ENCODE measurements around the gene ZNF292.
"Not testable (repeated sequence)": the region's sequence is repeated elsewhere in the genome, so short reads cannot be mapped to it uniquely, and the experiment has no call there.

The ZNF292 gene

DNA sequence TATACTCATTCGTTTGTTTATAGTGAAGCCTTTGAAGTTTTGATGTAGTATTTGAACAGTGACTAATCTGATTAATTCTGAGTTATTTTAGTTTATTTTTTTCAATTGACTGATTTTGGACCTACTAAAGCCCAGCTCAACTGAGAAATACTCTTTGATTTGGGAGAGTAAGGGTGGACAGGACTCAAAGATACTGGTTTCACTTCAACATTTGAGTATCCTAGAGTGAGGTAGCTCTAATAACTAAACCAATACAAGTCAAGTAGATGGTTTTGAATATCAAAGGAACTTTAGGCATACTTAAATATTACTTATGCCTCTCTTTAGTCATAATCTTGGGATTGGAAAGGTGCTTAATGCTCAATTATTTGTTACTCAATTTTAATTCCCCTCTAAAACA, 65.6 kb downstream of the ZNF292 start:
- in situ Hi-C loops (cut with MboI; ENCODE audit: low sequenced_read_pairs, unreplicated experiment) = no loop called here
- no peak for DNase-seq (ENCODE audit: low spot score)
- TF ChIP-seq, protein P1, sequence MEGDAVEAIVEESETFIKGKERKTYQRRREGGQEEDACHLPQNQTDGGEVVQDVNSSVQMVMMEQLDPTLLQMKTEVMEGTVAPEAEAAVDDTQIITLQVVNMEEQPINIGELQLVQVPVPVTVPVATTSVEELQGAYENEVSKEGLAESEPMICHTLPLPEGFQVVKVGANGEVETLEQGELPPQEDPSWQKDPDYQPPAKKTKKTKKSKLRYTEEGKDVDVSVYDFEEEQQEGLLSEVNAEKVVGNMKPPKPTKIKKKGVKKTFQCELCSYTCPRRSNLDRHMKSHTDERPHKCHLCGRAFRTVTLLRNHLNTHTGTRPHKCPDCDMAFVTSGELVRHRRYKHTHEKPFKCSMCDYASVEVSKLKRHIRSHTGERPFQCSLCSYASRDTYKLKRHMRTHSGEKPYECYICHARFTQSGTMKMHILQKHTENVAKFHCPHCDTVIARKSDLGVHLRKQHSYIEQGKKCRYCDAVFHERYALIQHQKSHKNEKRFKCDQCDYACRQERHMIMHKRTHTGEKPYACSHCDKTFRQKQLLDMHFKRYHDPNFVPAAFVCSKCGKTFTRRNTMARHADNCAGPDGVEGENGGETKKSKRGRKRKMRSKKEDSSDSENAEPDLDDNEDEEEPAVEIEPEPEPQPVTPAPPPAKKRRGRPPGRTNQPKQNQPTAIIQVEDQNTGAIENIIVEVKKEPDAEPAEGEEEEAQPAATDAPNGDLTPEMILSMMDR (IDR thresholded peaks at IDR 0.05; ENCODE audit: borderline replicate concordance, control extremely low read depth, extremely low read depth, insufficient read depth, missing control alignments) = no peak

GRCh38 chr6:87222676-87223075, 67.3 kb downstream of the ZNF292 start:
- no peak for DNase-seq (ENCODE audit: low spot score)
- in situ Hi-C loops (cut with MboI; ENCODE audit: low sequenced_read_pairs, unreplicated experiment) = no loop called here
- TF ChIP-seq, protein P1 (IDR thresholded peaks at IDR 0.05; ENCODE audit: borderline replicate concordance, control extremely low read depth, extremely low read depth, insufficient read depth, missing control alignments) = no peak

- TF ChIP-seq, protein P1 (IDR thresholded peaks at IDR 0.05; ENCODE audit: borderline replicate concordance, control extremely low read depth, extremely low read depth, insufficient read depth, missing control alignments) = no peak
- DNase-seq (ENCODE audit: low spot score) = no peak
- in situ Hi-C loops (cut with MboI; ENCODE audit: low sequenced_read_pairs, unreplicated experiment) = no loop called here
Observed at GRCh38 chr6:87224971-87225370, 69.6 kb downstream of the ZNF292 start.

DNA sequence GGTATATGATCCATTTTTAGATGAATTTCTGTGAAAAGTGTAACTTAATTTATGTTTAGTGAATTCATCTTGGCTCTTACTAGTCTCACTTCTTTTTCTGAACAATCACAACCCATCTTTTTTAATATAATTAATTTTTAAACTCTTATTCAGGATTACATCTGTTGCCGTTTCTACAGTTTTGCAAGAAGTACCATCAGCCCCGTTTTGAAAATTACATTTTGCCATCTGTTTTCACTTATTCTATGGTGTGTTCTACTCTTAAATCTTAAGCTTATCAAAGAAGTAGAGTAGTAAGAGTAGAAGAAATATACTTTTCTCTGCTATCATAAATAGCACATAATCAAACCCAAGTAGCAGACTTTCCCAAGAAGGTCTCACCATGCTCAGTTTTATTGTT, 70.1 kb downstream of the ZNF292 start:
- in situ Hi-C loops (cut with MboI; ENCODE audit: low sequenced_read_pairs, unreplicated experiment) = no loop called here
- TF ChIP-seq, protein P1 (IDR thresholded peaks at IDR 0.05; ENCODE audit: borderline replicate concordance, control extremely low read depth, extremely low read depth, insufficient read depth, missing control alignments) = no peak

GRCh38 chr6:87225937-87226336, 70.6 kb downstream of the ZNF292 start:
- in situ Hi-C loops (cut with MboI; ENCODE audit: low sequenced_read_pairs, unreplicated experiment) = no loop called here
- no peak for DNase-seq (ENCODE audit: low spot score)
- TF ChIP-seq, protein P1 (IDR thresholded peaks at IDR 0.05; ENCODE audit: borderline replicate concordance, control extremely low read depth, extremely low read depth, insufficient read depth, missing control alignments) = no peak

More for the DNA sequence above, 70.1 kb downstream of the ZNF292 start:
- DNase-seq (ENCODE audit: low spot score) = no peak

DNA sequence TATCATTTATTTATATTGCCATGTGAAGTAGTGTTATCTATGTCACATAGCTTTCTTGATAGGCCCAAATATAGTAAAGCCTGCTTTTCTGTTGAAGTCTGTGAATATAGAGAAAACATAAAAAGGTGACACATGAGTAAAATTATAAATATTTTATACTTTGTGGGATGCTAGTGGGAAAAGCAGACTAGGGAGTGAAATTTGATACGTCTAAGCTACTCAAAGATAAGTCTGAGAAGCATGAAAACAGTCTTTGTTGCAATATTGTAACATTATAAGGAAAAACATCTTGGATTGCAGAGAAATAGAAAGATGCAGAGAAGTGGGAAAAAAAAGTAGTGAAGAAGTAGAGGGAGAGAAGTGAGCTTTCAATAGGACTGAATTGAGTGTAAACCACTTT, 75.4 kb downstream of the ZNF292 start:
- no peak for DNase-seq (ENCODE audit: low spot score)
- in situ Hi-C loops (cut with MboI; ENCODE audit: low sequenced_read_pairs, unreplicated experiment) = no loop called here
- TF ChIP-seq, protein P1 (IDR thresholded peaks at IDR 0.05; ENCODE audit: borderline replicate concordance, control extremely low read depth, extremely low read depth, insufficient read depth, missing control alignments) = no peak

- DNase-seq (ENCODE audit: low spot score) = peak; percentile 40
- TF ChIP-seq, protein P1 (IDR thresholded peaks at IDR 0.05; ENCODE audit: borderline replicate concordance, control extremely low read depth, extremely low read depth, insufficient read depth, missing control alignments) = peak; percentile 4
- in situ Hi-C loops (cut with MboI; ENCODE audit: low sequenced_read_pairs, unreplicated experiment) = no loop called here
Observed at GRCh38 chr6:87237804-87238203, 82.4 kb downstream of the ZNF292 start.

DNA sequence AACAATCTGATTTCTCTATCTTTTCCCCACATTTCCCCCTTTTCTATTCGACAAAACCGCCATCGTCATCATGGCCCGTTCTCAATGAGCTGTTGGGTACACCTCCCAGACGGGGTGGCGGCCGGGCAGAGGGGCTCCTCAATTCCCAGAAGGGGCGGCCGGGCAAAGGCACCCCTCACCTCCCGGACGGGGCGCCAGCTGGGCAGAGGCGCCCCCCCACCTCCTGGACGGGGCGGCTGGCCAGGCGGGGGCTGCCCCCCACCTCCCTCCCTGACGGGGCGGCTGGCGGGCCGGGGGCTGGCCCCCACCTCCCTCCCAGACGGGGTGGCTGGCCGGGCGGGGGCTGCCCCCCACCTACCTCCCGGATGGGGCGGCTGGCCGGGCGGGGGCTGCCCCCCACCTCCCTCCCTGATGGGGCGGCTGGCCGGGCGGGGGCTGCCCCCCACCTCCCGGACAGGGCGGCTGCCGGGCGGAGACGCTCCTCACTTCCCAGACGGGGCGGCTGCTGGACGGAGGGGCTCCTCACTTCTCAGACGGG, 83.8 kb downstream of the ZNF292 start:
- in situ Hi-C loops (cut with MboI; ENCODE audit: low sequenced_read_pairs, unreplicated experiment); DNase-seq (ENCODE audit: low spot score): not testable (repeated sequence)

Data from GM13976 (cell line).